ENCODE measurements around the gene ZNHIT2.

The ZNHIT2 gene

DNA sequence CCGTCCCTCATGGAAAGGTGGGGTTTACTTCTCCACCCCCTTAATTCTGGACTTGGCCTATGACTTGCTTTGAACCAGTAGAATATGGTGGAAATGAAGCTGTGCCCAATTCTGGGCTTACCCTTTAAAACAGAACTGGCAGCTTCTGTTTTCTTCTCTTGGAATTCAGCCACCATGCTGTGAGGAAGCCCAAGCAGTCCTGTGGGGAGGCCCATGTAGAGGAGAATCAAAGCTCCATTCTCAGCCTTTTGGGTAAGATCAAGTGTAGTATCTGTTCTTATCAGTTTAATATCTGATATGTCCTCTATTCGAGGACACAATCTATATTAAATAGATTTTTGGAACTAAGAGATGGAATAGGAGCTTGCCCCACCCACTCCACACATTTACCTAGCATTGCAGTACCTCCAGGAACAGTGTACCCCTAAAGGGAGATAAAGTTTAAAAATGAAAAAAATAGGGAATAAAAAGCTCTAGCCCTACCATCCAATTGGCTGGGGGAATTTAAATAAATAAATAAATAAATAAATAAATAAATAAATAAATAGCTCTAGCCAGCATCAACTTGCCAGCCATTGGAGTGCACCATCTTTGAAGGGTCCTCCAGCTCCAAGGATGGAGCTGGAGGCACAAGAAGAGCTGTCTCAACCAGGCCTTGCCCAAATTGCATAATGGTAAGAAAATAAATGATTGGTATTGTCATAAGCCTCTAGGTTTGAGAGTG, 30.0 kb upstream of the ZNHIT2 start:
- Mint-ChIP-seq H3K4me3 (no peak overlapping the region), H3K36me3 (no peaks in the 10 kb centered on the region), H3K4me1 (ENCODE audit: low read depth) (peaks cover 1% of the 10 kb centered on the region), H3K27me3 (peaks cover 2% of the 10 kb centered on the region), H3K27ac (no peak overlapping the region), H3K9me3 (ENCODE audit: low read depth) (no peaks in the 10 kb centered on the region)

DNA sequence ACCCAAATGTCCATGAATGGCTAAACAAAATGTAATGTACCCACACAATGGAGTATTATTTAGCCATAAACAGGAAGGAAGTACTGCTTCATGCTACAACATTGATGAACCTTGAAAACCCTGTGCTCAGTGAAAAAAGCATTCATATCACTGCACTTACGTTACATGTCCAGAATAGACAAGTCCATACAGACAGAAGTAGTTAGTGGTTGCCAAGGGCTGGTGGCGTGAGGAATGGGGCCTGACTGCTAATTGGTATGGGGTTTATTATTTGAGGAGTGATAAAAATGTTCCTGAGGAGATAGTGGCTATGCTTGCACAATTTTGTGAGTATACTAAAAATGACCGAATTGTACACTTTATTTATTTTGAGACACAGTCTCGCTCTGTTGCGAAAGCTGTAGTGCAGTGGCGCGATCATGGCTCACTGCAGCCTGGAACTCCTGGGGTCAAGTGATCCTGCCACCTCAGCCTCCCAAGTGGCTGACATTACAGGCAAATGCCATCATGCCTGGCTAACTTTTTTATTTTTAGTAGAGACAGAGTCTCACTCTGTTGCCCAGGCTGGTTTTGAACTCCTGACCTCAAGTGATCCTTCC, 24.5 kb upstream of the ZNHIT2 start:
- Mint-ChIP-seq H3K27ac (no peak overlapping the region), H3K4me3 (no peak overlapping the region), H3K36me3 (no peaks in the 10 kb centered on the region), H3K9me3 (ENCODE audit: low read depth) (no peaks in the 10 kb centered on the region), H3K27me3 (no peaks in the 10 kb centered on the region), H3K4me1 (ENCODE audit: low read depth) (peaks cover 3% of the 10 kb centered on the region)

DNA sequence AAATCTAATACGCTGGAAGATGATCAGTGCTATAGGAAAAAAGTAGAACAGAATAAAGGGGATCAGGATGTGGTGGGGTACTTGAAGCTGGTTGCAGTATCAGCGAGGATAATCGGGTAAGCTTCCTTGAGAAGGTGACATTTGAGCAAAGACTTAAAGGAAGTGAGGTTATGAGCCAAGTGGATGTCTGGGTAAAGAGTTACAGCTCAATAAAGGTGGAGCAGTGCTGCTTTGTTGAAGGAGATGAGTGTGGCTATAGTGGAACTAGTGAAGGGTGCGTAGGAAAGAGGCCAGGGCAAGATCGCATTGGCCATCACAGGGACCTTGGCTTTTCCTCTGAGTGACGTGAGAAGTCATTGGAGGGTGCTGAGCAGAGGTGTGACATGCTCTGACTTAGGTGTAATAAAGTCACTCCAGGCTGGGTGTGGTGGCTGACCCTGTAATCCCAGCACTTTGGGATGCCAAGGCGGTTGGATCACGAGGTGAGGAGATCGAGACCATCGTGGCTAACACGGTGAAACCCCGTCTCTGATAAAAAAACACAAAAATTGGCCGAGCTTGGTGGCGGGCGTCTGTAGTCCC, 19.1 kb upstream of the ZNHIT2 start:
- Mint-ChIP-seq H3K9me3 (ENCODE audit: low read depth) (no peaks in the 10 kb centered on the region), H3K36me3 (no peaks in the 10 kb centered on the region), H3K27me3 (no peaks in the 10 kb centered on the region), H3K4me3 (peak overlapping the region; percentile 99), H3K27ac (peak overlapping the region; percentile 96), H3K4me1 (ENCODE audit: low read depth) (peaks cover 35% of the 10 kb centered on the region)

DNA sequence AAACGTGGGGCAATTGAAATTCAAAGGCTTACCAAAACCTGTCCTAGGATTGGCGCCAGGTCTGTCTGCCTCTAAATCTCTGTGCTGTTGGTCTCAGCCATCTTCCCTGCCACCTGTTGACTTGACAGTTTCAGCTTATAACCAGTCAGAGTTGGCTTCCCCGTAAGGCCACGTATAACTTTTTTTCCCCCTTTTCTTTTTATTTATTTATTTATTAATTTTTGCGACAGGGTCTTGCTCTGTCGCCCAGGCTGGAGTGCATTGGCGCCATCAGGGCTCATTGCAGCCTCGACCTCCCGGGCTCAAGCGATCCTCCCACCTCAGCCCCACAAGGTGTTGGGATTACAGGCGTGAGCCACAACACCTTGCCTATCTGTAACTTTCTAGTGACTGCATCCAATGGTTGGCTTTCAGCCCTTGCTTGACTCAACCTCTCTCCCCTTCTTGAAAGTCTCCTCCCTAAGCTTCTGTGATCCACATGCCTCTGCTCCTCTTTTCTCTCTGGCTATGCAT, 18.2 kb upstream of the ZNHIT2 start:
- Mint-ChIP-seq H3K4me3 (peak overlapping the region; percentile 99), H3K27ac (peak overlapping the region; percentile 100), H3K27me3 (no peaks in the 10 kb centered on the region), H3K4me1 (ENCODE audit: low read depth) (peaks cover 38% of the 10 kb centered on the region), H3K36me3 (no peaks in the 10 kb centered on the region), H3K9me3 (ENCODE audit: low read depth) (no peaks in the 10 kb centered on the region)

DNA sequence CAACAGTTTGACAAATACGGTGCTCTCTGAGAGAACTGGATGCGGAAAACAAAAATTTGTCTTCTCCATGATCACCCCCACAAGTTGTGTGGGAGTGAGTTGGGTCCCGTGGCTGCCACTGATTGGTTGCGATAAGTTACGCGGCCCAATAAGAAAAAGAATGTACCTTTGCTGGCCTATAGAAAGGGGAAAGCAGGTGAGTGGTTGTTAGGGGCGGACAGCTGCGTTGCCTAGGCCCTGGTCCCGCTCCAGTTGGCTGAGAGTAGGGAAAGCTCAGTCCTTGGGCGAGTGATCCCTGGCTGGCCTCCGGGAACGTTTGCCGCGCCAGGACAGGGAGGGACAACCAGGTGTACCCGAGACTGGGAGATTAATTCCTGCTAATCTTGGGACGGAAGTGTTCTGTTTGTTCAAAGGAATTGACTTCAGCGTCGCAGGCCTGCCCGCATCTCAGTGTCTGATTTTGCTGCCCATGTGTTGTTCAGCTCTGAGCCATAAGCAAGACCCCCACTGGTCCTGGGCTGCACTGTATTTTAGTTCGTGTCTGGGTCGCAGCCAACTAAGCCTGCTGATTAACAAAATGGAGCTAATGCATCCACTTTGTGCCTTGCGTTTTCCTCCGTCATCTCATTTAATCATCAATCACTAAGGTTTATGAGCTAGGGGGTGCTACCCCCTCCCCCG, 17.6 kb upstream of the ZNHIT2 start:
- peaks cover 38% of the 10 kb centered on the region for H3K4me1 Mint-ChIP-seq (ENCODE audit: low read depth)
- H3K27ac Mint-ChIP-seq, result peak overlapping the region; percentile 100
- H3K27me3 Mint-ChIP-seq, result no peaks in the 10 kb centered on the region
- no peaks in the 10 kb centered on the region for H3K36me3 Mint-ChIP-seq
- H3K4me3 Mint-ChIP-seq, result peak overlapping the region; percentile 99
- no peaks in the 10 kb centered on the region for H3K9me3 Mint-ChIP-seq (ENCODE audit: low read depth)

DNA sequence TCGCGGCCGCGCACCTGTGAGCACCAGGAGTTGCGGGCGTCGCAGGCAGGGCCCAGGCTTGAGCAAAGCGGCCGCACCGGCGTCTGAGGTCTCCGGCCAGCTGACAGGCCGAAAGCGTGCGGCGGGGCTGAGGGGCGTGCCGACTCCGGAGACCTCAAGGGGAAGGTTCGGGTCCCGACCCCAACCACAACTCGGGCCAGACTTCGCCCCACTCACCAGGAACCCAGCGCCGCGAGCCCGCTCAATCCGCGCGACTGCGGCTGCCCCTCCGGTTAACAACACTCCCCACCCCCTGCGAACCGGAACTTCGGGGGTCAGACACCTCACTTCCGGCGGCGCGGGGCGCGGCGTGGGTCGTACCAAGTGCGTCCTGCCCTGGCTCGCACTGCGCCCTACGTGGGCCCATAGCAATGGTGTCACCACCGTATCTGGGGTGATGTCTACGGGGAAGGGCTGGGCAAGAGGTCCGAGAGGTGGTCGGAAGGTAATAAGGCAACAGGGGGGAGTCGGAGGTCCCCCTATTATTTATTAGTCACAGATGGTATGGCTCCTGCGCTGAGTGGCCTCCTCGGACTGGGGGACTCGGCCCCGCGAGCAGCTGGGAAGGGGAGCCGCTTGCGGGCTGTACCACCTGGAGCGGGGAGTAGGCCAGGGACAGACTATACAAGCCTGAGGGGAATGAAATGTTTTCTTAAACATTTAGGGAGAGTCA, 16.9 kb upstream of the ZNHIT2 start, which contains the start of gene SYVN1:
Gene SYVN1 (minus strand): TSS at position 280 of the 712 bp plus-strand sequence. CDS start 918 bp downstream, outside the sequence.
- Mint-ChIP-seq H3K27me3 (no peaks in the 10 kb centered on the region), H3K27ac (peak within 1 kb of the TSS; percentile 100), H3K4me3 (peak within 1 kb of the TSS; percentile 99), H3K9me3 (ENCODE audit: low read depth) (no peaks in the 10 kb centered on the region), H3K4me1 (ENCODE audit: low read depth) (peaks cover 38% of the 10 kb centered on the region), H3K36me3 (no peaks in the 10 kb centered on the region)

DNA sequence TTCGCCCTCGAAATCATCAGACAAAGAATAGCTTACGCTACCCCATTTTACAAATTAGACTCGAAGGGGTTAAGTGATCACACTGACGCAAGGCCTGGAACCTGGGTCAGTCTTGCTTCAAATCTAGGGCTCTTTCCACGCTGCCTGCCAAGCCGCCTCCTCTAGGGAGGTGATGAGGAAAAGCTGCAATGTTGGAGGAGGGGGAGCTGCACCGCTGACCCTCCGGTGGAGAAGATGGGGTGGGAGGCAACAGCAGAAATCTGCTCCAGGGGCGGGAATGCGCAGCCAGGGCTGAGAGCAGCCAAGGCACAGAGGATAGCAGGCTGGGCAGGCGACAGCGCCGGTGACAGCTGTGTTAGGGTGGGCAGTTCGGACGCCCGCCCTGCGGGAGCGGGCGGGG, 16.2 kb upstream of the ZNHIT2 start:
- peaks cover 38% of the 10 kb centered on the region for H3K4me1 Mint-ChIP-seq (ENCODE audit: low read depth)
- no peaks in the 10 kb centered on the region for H3K36me3 Mint-ChIP-seq
- H3K9me3 Mint-ChIP-seq (ENCODE audit: low read depth), result no peaks in the 10 kb centered on the region
- H3K27ac Mint-ChIP-seq, result peak overlapping the region; percentile 97
- peak overlapping the region; percentile 99 for H3K4me3 Mint-ChIP-seq
- no peaks in the 10 kb centered on the region for H3K27me3 Mint-ChIP-seq

DNA sequence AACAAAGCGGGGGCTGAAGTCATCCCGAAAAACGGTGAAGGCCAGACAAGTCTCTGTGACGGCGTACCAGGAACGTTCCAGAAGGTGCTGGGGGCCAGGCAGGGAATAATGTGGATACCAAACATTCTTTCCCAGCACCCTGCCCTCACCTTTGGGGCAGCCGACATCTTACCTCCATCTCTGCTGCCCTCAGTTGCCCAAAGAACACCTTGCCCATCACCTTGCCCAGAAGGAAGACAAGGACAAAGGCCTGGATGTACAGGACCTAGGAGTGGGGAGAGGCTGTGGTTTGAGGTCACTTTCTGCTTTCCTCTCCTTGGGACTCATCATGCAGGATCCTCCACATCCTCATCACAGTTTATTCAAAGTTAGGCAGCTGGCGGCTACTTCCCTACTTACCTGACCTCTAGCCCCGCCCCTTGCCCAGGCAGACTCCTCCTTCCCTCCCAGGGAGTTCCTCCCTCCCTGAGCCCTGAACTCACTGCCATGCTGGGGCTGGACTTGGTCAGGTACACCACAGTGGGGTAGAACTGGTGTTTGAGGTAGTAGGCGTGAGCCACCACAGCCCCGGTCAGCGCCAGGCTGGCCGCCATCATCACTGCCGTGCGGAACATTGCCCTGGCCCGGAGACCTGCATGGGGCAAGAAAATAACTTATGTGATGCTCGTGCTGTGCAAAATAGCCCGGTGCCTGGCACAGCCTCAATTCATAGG, 15.6 kb upstream of the ZNHIT2 start:
- Mint-ChIP-seq H3K9me3 (ENCODE audit: low read depth) (no peaks in the 10 kb centered on the region), H3K27ac (peak overlapping the region; percentile 97), H3K36me3 (no peaks in the 10 kb centered on the region), H3K4me1 (ENCODE audit: low read depth) (peaks cover 38% of the 10 kb centered on the region), H3K4me3 (peak overlapping the region; percentile 99), H3K27me3 (no peaks in the 10 kb centered on the region)

DNA sequence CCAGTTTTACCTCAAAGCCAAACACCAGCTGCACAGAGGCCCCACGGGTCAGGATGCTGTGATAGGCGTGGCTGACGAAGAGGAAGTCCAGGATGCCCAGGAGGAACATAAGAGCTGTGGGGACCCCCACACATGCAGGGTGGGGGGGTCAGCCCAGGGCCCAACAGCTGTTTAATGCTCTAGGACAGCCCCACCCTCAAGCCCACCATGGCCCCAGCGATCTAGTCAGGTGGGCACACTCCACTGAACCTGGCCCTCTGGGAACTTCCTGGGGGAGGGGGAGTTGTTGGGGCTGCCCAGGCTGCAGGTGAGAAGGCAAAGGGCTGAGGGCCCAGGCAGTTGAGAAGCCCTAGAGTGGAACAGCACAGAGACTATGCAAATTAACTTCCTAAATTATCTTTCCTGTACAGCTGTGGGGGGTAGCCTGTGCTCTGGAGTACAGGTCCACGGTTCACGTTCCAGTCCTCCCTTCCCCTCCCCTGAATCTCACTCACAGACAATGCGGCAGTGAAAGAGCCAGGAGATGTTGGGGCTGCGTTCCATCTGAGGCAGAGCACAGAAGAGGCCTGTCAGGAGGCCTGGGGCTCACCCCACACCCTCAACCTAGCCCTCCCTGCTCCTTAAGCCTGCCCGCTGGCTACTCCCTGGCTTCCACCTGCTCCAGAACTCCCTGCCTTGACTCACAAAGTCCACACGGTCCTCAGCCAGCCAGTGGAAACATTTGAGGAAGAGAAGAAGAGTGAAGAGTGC, 14.9 kb upstream of the ZNHIT2 start:
- H3K36me3 Mint-ChIP-seq, result no peaks in the 10 kb centered on the region
- H3K4me3 Mint-ChIP-seq, result peak overlapping the region; percentile 99
- no peaks in the 10 kb centered on the region for H3K9me3 Mint-ChIP-seq (ENCODE audit: low read depth)
- H3K27ac Mint-ChIP-seq, result peak overlapping the region; percentile 80
- H3K27me3 Mint-ChIP-seq, result no peaks in the 10 kb centered on the region
- H3K4me1 Mint-ChIP-seq (ENCODE audit: low read depth), result peaks cover 35% of the 10 kb centered on the region

DNA sequence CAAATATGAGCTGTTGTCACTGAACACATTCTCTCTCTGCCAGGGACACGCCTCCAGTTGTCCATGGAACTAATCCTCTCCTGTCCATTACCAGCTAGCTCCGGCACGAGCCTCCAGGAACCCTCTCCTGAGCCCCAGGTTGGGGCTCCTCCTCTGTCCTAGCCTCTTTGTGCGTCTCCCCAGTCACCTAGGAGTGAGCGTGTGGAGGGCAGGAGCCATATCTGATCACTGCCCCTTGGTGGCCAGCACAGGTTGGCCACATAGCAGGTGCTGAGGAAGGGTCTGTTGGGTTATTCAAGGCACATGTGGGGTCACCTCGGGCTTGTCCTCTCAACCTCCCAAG, 14.4 kb upstream of the ZNHIT2 start:
- Mint-ChIP-seq H3K4me3 (no peak overlapping the region), H3K4me1 (ENCODE audit: low read depth) (peaks cover 34% of the 10 kb centered on the region), H3K36me3 (no peaks in the 10 kb centered on the region), H3K9me3 (ENCODE audit: low read depth) (no peaks in the 10 kb centered on the region), H3K27ac (peak overlapping the region; percentile 10), H3K27me3 (no peaks in the 10 kb centered on the region)

DNA sequence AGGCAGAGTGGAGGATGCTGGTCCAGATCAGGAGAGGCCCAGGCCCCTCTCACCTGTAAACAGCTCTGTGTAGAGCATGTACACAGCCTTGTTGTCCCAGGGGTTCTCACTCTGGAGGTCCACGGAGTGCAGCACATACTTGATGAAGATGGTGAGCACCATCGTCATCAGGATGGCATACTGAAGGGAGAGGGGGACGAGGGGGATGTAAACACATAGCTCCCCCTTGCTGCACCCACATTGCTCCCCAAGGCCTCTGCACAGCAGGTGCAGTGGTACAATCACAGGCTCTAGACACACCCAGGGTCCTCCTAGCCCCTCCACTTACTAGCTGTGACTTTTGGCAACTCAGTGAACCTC, 13.9 kb upstream of the ZNHIT2 start:
- H3K27me3 Mint-ChIP-seq, result no peaks in the 10 kb centered on the region
- peaks cover 30% of the 10 kb centered on the region for H3K4me1 Mint-ChIP-seq (ENCODE audit: low read depth)
- no peaks in the 10 kb centered on the region for H3K36me3 Mint-ChIP-seq
- H3K9me3 Mint-ChIP-seq (ENCODE audit: low read depth), result no peaks in the 10 kb centered on the region
- H3K27ac Mint-ChIP-seq, result peak overlapping the region; percentile 70
- H3K4me3 Mint-ChIP-seq, result peak overlapping the region; percentile 23

DNA sequence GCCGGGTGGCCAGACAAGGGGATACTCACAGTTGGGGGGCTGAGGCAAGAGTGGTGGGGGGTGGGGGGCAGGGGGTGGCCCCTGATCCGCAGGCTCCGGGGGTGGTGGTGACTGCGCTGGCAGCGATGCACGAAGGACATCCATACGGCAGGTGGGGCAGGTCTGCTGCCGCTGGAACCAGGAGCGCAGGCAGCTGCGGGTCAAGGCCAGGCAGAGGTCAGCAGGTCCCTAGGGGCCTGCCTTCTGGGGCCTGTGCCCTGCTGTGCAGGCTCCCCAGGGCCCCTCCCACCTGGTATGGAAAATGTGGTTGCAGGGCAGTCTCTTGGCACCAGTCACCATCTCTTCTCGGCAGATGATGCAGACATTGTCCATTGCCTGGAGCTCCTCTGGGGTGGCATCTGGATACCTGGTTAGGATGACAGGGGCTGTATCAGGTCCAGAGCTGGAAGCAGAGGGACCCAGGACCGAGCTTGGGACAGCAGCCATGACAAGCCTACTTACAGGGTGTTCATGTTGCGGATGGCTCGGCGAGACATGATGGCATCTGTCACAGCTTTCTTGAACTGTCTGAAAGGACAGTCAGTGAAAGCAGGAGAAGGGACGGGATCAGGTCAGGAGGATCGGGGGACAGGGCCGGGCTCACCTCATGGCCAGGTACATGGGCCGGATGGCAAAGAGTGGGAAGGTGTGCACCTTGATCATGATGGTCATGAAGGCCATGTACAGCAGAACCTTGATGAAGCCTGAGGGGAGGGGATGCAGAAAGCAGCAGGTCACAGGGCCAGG, 13.3 kb upstream of the ZNHIT2 start:
- H3K27me3 Mint-ChIP-seq, result no peaks in the 10 kb centered on the region
- H3K27ac Mint-ChIP-seq, result peak overlapping the region; percentile 70
- no peaks in the 10 kb centered on the region for H3K9me3 Mint-ChIP-seq (ENCODE audit: low read depth)
- H3K4me1 Mint-ChIP-seq (ENCODE audit: low read depth), result peaks cover 24% of the 10 kb centered on the region
- no peaks in the 10 kb centered on the region for H3K36me3 Mint-ChIP-seq
- H3K4me3 Mint-ChIP-seq, result peak overlapping the region; percentile 23
